OCI-LY1 (cell line): ENCODE data around the gene NAP1L5.

Experiments
- H2AFZ ChIP-seq: fragments of 200-600 bp; sonication (generic), shearing (Covaris generic); 2 replicates; pipeline ENCODE4 v1.6.0; 2014; ENCODE audit warnings: antibody characterized with exemption, mild to moderate bottlenecking, low read length
- H3F3A ChIP-seq: fragments of 200-600 bp; sonication (generic), shearing (Covaris generic); 2 replicates; pipeline ENCODE4 v1.6.0; 2014; ENCODE audit warnings: mild to moderate bottlenecking, antibody characterized with exemption, low read length, moderate library complexity; ENCODE audit not compliant: insufficient read depth
- H3K27ac ChIP-seq: fragments of 200-600 bp; sonication (generic); 2 replicates; pipeline ENCODE4 v1.5.1; 2014; ENCODE audit warnings: low read length, mixed run types, mild to moderate bottlenecking, low read depth; ENCODE audit not compliant: poor library complexity, severe bottlenecking
- H3K27me3 ChIP-seq: fragments of 200-600 bp; sonication (generic); 2 replicates; pipeline ENCODE4 v1.6.0; 2014; ENCODE audit warnings: antibody characterized with exemption, mild to moderate bottlenecking, low read length, moderate library complexity; ENCODE audit not compliant: insufficient read depth
- H3K36me3 ChIP-seq: fragments of 200-600 bp; sonication (generic); 2 replicates; pipeline ENCODE4 v1.6.1; 2014; ENCODE audit warnings: mild to moderate bottlenecking, antibody characterized with exemption, low read length, moderate library complexity, mixed read lengths; ENCODE audit not compliant: insufficient read depth
- H3K4me1 ChIP-seq: fragments of 200-600 bp; sonication (generic); 2 replicates; pipeline ENCODE4 v1.5.1; 2014; ENCODE audit warnings: mild to moderate bottlenecking, low read length, moderate library complexity; ENCODE audit not compliant: insufficient read depth, severe bottlenecking
- H3K4me2 ChIP-seq: fragments of 200-600 bp; sonication (generic), shearing (Covaris generic); 2 replicates; pipeline ENCODE4 v1.6.1; 2014; ENCODE audit warnings: low read length
- H3K4me3 ChIP-seq: fragments of 200-600 bp; sonication (generic); 2 replicates; pipeline ENCODE4 v1.5.1; 2014; ENCODE audit warnings: low read length, low read depth, mild to moderate bottlenecking, mixed read lengths; ENCODE audit not compliant: poor library complexity, severe bottlenecking
- H3K79me2 ChIP-seq: fragments of 200-600 bp; shearing (Covaris generic); 2 replicates; pipeline ENCODE4 v1.6.1; 2016; ENCODE audit warnings: mixed run types, low read length, mixed read lengths; ENCODE audit not compliant: insufficient read depth
- H3K9ac ChIP-seq: fragments of 200-600 bp; sonication (generic), shearing (Covaris generic); 2 replicates; pipeline ENCODE4 v1.6.1; 2014; ENCODE audit warnings: mild to moderate bottlenecking, low read length, mixed read lengths
- H3K9me2 ChIP-seq: fragments of 200-600 bp; sonication (generic), shearing (Covaris generic); 2 replicates; pipeline ENCODE4 v1.6.1; 2014; ENCODE audit warnings: low read depth, mild to moderate bottlenecking, low read length, mixed read lengths
- H3K9me3 ChIP-seq: fragments of 200-600 bp; shearing (Covaris generic); 2 replicates; pipeline ENCODE4 v1.6.1; 2014; ENCODE audit warnings: low read length, mixed read lengths
- H4K20me1 ChIP-seq: fragments of 200-600 bp; sonication (generic), shearing (Covaris generic); 2 replicates; pipeline ENCODE4 v1.6.0; 2016; ENCODE audit warnings: mild to moderate bottlenecking, low read length; ENCODE audit not compliant: insufficient read depth
- EZH2 ChIP-seq: fragments of 200-600 bp; sonication (generic), shearing (Covaris generic); IDR thresholded peaks from 2 replicates; pipeline ENCODE4 v1.8.0; 2017; ENCODE audit warnings: borderline replicate concordance, mixed run types, mild to moderate bottlenecking, antibody characterized with exemption, low read length, moderate library complexity, mixed read lengths
- TF ChIP-seq, protein P1 (sequence below): fragments of 200-600 bp; sonication (generic), shearing (Covaris generic); IDR thresholded peaks from 2 replicates; pipeline ENCODE4 v1.5.1; 2017; ENCODE audit warnings: mild to moderate bottlenecking, antibody characterized with exemption, low read length, moderate library complexity, mixed read lengths

Gene NAP1L5

DNA sequence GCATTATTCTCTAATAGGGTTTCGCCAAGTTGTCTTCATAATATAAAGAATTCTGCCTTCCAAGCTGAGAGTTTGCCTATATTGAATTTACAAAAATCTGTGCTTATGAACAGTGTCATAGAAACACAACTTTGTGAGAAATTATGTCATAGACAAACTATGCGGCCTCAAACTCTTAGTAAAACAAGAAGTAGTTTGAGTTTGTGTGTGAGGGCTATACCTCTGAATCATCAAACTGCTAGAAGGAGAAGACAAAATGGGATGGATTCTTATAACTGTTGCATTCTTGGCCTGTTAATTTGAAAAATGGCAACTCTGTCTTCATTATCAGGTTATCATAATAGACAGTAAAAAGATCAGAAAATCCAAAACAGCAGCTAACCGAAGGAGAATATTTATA lies 46.1 kb upstream of the NAP1L5 start:
- Histone ChIP-seq H3K79me2 (no peaks in the 10 kb centered on the region), H3F3A (no peaks in the 10 kb centered on the region), H3K9ac (no peak overlapping the region), H3K4me1 (no peaks in the 10 kb centered on the region), H2AFZ (no peak overlapping the region), H3K9me3 (no peaks in the 10 kb centered on the region), H3K4me2 (no peak overlapping the region), H3K36me3 (no peaks in the 10 kb centered on the region), H3K27ac (no peak overlapping the region), H3K4me3 (no peak overlapping the region), H4K20me1 (no peaks in the 10 kb centered on the region), H3K9me2 (no peaks in the 10 kb centered on the region), H3K27me3 (no peaks in the 10 kb centered on the region)
- TF ChIP-seq, protein P1, sequence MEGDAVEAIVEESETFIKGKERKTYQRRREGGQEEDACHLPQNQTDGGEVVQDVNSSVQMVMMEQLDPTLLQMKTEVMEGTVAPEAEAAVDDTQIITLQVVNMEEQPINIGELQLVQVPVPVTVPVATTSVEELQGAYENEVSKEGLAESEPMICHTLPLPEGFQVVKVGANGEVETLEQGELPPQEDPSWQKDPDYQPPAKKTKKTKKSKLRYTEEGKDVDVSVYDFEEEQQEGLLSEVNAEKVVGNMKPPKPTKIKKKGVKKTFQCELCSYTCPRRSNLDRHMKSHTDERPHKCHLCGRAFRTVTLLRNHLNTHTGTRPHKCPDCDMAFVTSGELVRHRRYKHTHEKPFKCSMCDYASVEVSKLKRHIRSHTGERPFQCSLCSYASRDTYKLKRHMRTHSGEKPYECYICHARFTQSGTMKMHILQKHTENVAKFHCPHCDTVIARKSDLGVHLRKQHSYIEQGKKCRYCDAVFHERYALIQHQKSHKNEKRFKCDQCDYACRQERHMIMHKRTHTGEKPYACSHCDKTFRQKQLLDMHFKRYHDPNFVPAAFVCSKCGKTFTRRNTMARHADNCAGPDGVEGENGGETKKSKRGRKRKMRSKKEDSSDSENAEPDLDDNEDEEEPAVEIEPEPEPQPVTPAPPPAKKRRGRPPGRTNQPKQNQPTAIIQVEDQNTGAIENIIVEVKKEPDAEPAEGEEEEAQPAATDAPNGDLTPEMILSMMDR: no peak
- TF ChIP-seq EZH2: no peak

DNA sequence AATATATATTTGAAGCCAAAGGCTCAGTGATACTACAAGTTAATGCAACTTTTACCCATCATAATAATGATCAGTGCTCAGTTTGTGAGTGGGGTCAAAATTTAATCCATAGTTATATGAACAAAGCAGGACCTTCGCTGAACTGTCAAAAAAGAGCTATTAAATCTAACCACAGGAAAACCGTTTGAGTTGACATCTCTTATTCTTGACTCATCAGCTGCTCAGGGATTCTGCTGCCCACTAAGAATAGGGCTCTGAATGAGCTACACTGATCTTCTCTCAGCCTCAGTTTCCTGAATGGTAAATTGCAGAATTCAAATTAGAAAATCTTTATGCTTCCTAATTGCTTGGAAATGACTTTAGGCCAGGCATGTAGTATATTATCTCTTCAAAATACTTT lies 44.9 kb upstream of the NAP1L5 start:
- Histone ChIP-seq H3K9me2 (no peaks in the 10 kb centered on the region), H3K4me3 (no peak overlapping the region), H3K9ac (no peak overlapping the region), H3K27me3 (no peaks in the 10 kb centered on the region), H3K36me3 (no peaks in the 10 kb centered on the region), H3K4me1 (no peaks in the 10 kb centered on the region), H4K20me1 (no peaks in the 10 kb centered on the region), H3F3A (no peaks in the 10 kb centered on the region), H3K79me2 (no peaks in the 10 kb centered on the region), H3K27ac (no peak overlapping the region), H2AFZ (no peak overlapping the region), H3K9me3 (no peaks in the 10 kb centered on the region), H3K4me2 (no peak overlapping the region)
- TF ChIP-seq, protein P1: no peak
- no peak for TF ChIP-seq EZH2

DNA sequence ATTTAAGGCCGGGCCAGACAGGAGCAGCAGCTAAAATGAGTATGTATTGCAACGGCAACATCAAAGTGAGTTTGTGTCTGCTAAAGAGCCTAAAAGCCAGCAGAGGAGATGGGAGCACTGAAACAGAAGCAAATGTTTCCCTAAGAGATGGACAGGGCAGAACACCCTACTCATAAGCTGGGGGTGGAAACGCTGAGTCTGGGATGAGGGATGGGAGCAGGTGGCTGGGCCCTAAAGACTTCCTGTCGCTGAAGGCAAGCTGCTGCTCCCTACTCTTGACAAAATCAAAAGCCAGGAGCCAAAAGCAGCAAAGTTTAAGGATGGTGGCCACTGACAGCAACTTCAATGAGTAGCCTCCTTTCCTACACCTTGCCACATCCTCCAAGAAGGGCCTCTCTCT lies 40.6 kb upstream of the NAP1L5 start:
- no peak for TF ChIP-seq EZH2
- TF ChIP-seq, protein P1: no peak
- Histone ChIP-seq H3K27ac (no peak overlapping the region), H3K36me3 (no peaks in the 10 kb centered on the region)

More for the DNA sequence above, 40.6 kb upstream of the NAP1L5 start:
- H3F3A ChIP-seq: no peaks in the 10 kb centered on the region
- H3K4me1 ChIP-seq: no peaks in the 10 kb centered on the region
- H2AFZ ChIP-seq: no peak overlapping the region
- no peaks in the 10 kb centered on the region for H4K20me1 ChIP-seq
- no peaks in the 10 kb centered on the region for H3K9me2 ChIP-seq
- no peaks in the 10 kb centered on the region for H3K27me3 ChIP-seq
- H3K9me3 ChIP-seq: no peaks in the 10 kb centered on the region
- no peak overlapping the region for H3K4me3 ChIP-seq
- no peak overlapping the region for H3K4me2 ChIP-seq
- H3K9ac ChIP-seq: no peak overlapping the region
- no peaks in the 10 kb centered on the region for H3K79me2 ChIP-seq
